GM18507 (cell line): Measurements from ENCODE around the gene RAB40B.
A peak's percentile ranks its signal among the peaks of the same experiment; 100 is the strongest.

Experiments used
- DNase-seq: peaks from one replicate; pipeline ENCODE4 v3.0.0; 2011; ENCODE audit warnings: low read depth; ENCODE audit not compliant: insufficient read length; ENCODE audit errors: extremely low spot score
- FAIRE-seq: peaks from 2 replicates; lab custom pipeline; 2011; peaks lifted over from hg19 to GRCh38; lab: Jason Lieb, UNC

RAB40B gene

DNA sequence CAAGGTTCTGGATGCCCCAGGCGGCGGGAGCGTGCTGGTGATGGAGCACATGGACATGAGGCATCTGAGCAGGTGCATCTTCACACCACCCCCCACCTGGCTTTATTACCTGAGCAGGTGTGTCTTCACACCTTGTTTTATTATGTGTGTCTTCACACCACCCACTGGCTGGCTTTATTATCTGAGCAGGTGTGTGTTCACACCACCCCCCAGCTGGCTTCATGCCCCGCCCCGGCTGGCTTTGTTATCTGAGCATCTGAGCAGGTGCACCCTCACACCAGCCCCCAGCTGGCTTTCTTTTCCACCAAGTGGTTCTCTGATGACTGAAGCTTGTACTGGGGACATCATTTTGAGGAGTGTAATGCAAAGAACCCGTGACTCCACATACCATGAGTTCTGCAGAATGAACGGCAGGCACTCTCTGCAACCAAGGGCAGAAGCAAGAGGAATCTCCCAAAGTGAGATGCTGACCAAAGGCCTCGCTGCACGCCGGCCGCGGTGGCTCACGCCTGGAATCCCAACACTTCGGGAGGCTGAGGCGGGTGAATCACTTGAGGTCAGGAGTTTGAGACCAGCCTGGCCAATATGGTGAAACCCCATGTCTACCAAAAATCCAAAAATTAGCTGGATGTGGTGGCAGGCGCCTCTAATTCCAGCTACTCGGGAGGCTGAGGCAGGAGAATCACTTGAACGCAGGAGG, 20.6 kb upstream of the RAB40B start:
- FAIRE-seq (no peak), DNase-seq (no peak)

DNA sequence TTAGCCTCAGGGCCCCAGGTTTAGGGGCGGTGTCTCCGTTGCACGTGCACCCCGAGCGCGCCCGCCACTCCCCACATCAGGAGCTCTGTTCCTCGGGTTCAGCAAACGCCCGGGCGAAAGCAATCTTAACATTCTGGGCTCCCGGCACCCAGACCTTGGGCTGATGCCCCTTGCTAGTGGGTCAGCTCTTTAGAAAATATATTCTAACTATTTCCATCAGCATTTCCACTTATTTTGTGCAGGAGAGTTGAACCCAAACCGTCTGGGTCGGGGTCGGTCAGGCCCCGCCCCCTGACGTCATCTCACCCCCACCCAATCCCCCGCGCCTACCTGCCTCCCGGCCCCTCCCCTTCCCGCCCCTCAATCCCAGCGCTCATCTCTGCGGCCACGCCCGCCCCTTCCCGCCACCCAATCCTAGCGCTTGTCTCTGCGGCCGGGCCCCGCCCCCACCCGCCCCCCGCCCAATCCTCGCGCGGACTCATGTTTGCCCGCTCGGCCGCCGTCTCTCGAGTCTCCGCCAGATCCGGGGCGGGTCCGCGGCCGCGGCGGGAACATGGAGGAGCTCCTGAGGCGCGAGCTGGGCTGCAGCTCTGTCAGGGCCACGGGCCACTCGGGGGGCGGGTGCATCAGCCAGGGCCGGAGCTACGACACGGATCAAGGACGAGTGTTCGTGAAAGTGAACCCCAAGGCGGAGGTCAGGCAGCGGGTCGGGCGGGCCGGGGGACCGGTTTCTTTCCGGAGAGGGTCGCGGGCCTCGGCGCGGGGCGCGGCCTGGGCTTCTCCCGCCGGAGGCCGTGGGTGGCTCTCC, 17.9 kb upstream of the RAB40B start, which contains the start of gene FN3KRP:
TSS of gene FN3KRP (plus strand) at position 504 of the 808 bp plus-strand sequence. CDS start at position 554, 50 bp downstream.
- peak; percentile 26 for FAIRE-seq

DNA sequence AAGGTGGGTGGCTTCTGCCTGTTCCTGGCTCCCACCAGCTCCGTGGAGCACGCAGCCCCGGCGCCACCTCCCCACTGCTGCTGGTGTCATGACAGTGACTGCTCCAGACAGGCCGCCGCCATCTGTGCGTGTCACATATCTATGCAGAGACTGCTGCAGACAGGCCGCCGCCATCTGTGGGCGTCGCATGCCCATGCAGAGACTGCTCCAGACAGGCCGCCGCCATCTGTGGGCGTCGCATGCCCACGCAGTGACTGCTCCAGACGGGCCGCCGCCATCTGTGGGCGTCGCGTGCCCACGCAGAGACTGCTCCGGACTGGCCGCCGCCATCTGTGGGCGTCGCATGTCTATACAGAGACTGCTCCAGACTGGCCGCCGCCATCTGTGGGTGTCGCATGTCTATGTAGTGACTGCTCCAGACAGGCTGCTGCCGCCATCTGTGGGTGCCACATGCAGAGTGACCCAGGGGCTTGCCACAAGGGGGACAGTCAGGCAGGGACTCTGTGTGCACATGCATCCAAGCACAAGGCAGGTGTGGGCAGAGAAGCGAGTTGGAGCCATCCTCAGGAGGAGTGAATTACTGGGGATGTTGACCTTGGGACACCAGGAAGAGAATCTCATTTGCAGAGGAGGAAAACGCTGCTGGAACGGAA, 14.7 kb upstream of the RAB40B start:
- FAIRE-seq (no peak), DNase-seq (no peak)

More for the DNA sequence above, 17.9 kb upstream of the RAB40B start, which contains the start of gene FN3KRP:
- peak; percentile 96 for DNase-seq

DNA sequence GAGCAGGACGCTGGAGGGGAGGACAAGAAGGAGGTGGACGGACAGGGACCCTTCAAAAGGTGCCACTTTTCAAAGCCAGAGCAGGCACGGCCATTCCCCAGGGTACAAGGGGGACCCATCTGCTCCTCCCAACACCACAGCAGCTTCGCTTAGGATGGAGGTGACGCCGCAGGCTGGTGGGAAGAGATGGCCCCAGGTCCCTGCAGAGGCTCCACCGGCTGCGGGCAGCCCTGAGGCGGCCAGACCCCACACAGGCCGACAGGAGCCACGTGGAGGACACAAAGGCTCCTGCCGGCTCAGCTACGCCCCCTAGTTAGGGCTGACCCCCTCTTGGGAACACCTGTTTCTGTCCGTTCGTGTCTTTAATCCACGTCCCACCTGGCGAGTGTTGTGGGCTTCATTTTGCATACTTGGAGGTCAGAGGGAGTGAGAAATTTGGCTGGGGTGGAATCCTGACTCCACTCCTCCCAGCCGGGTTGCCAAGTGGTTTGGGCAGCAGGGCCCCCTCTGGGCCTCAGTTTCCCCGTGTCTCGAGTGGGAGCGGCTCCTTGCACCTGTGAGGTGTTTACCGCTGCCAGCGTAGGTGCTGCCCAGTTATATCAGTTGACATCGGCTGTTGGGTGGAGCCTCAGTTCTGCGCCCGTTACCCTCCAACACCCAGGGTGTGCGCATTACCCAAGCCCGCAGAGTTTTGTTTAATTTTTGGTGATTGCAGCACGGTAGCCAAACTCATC, 12.2 kb upstream of the RAB40B start:
- no peak for DNase-seq

DNA sequence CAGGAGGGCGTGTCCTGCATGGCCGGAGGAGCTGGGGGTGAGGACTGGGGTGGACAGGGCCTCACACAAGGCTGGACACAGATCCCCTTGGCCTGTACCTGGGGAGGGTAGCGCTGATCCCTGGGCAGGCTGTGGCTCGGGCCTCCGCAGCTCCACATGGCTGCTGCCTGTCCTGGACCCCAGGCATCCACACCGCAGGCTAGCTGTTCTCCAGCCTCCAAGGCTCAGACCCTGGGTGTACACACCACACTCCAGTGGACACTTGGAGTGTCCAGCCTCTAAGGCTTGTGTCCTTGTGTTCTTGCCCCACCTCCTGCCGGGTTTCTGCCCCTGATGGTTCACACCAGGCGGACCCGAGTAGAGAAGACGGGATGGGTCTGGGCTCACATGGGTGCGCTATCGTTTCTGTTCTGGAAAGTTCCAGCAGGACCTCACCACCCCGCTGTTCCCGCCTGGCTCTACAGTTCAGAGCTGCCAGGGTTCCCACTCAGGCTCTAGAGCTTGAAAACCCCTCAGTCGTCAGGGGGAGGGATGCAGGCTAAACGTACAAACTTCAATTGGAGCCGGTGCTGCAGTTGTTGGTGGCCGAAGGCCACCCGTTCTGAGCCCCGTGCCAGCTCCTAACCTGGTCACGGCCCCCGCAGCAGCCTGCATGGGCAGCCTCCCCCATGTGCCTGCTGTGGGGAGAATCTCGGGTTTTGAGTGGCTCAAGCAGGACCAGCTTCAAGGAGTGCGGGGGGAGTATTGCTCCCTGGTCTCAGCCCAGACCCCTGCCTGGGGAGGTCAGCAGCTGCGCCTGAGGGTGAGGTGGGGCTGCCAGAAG, 11.4 kb upstream of the RAB40B start:
- no peak for FAIRE-seq
- DNase-seq = no peak

More for the DNA sequence above, 12.2 kb upstream of the RAB40B start:
- no peak for FAIRE-seq

DNA sequence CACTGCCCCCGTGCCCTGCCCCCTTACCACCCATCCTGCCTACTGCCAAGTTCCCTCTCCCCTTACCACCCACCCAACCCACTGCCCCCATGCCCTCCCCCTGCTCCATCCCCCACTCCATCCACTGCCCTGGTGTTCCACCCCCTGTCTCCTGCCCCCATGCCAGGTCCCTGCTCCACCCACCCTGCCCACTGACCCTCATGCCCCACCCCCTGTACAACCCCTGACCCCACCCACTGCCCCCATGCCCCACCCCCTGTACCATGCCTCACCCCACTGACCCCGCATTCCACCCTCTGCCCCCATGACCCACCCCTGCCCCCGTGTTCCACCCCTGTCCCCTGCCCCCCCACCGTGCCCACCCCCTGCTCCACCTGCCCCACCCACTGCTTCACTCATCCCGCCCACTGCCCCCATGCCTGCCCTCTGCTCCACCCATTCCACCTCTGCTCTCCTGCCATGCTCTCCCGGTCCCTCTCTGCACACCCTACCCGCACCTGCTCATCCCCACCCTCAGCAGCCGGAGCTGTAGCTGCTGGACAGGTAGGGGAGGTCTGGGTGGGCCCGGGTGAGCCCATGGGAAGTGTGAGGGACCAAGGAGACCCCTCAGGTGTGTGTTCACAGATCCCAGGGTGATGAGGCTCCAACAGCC, 10.7 kb upstream of the RAB40B start:
- FAIRE-seq (no peak), DNase-seq (no peak)

DNA sequence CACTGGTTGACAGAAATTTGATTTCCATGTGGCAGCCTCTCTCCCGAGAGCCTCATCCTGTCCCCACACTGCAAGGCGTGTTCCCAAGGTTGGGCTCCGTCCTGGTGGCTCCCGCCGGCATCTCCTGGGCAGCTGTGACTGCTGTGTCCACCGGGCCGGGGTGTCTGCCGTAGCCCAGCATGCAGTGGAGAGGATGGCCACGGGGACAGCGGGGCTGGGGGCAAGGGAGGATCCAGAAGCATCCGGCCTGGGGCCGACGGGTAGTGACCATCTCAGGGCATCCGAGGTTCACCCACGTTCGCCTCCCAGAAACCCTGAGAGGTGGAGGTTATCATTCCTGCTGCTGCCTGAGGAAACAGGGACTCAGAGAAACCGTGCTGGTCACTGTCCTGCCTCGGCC, 7.3 kb upstream of the RAB40B start:
- no peak for DNase-seq
- no peak for FAIRE-seq

DNA sequence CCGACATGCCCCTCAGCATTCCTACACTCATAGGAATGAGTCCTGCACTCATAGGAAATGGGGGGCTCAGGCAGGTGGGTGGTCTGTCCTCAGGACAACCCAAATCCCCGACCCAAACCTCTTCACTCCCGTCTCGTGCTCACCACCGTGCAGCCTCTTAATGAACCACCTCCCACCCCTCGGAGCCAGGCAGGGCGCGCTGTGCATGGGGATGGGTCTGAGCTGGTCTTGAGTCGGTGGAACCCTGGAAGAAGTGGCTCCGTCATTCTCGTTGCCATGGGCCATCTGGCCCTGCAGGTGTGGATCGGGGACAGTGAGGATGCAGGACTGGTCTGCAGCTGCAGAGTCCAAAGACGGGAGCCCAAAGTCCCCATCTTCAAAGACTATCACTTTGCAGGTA, 6.4 kb upstream of the RAB40B start:
- FAIRE-seq = no peak
- DNase-seq = no peak

DNA sequence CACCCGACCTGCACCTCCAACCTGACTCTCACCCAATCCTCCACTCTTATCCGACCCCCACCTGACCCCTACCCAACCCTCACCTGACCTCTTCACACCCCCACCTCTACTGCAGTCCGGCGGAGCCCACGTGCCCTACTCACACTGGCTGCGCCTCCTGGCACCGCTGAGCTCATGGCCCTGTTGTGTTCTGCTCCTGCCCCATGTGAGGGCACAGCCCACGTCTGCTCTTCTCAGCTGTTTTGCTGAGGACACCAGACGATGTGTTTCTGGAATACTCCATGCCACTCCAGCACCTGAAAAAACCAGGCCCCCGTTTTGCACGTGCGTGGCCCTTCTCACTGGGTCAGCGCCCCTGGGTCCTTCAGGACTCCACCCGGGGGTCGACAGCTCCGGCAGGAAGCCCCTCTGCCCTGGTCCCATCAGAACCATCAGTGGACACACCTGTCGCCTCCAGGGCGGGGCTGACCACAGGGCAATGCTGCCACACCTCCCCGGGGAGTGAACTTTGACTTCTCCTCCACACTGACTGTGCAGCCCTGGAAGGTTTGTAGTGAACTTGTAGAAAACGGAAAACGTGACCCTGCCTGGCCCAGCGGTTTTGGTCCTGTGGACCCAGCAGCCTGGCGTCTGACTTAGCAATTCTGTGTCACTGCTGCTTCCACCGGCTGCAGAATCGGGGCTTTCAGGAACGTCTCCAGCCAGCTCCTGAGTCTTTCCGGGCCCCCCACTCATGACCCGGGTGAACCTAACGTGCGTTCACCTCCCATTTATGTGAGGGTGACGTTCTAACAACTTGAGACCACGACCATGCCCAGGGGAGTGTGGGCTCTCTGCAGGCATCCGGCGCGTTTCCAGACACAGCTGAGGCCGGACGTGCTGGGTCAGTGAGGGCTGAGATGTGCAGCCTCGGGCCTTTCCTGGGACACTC, 5.7 kb upstream of the RAB40B start:
- FAIRE-seq (no peak), DNase-seq (no peak)

DNA sequence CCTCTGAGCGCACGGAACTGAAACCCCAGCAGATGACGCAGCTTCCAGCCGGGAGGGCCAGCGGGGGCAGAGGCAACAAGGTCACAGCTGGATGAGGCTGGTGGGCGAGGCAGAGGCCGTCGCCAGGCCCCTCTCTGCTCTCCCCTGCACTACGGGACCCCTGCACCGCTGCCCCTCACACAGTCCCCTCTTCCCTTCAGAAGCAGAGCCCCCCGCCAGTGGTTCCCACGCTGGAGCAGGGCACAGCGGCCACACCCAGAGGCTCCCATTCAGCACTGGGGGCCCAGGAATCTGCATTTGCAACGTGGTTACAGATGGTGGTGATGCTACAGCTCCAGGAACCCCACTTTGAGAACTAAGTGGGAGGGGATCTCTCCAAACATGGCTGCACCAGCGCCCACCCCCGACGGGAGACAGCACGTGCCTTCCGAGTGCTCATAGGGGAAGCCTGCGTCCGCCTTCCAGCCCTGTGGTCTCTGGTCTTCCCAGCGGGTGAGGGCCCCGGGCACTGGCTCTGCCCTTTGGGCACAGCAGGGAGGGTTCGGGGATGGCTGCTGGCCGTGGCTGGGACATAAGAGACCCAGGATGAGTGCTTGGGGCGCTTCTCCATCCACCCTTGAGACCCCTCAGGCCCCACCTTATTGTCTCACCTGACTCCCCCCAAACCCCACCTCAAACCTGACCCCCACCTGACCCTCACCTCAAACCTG, 4.7 kb upstream of the RAB40B start:
- FAIRE-seq (no peak), DNase-seq (no peak)

DNA sequence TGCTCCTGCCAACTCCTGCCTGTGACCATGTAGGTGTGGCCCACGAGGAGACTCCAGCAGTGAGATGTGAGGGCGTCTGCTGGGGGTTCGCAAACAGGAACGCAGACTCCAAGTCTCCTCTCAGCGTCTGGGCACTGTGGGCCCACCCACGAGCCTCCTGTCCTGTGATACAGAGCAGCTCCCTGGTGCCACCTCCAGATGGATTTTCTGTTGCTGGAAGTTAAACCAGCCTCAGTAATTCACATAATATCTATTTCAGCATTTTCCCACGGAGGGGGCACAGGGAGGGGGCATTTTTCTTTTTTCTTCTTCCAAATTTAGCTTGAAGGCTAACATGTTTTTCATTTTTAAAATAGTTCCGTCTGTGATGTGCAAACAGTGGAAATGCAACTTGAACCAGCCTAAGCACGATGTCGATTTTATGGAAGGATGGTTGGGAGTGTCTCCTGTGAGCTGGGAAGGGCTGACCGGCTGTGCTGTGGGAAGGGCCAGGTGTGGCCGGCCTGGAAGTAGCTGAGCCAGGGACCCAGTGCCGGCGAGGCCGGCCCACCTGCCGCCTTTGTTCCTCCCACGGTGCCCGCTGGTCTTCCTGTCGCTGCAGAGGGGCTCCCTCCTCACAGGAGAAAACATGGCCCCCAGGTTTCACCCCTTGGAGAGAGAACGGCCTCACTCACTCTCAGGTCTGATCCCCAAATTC, 3.9 kb upstream of the RAB40B start:
- no peak for FAIRE-seq

DNA sequence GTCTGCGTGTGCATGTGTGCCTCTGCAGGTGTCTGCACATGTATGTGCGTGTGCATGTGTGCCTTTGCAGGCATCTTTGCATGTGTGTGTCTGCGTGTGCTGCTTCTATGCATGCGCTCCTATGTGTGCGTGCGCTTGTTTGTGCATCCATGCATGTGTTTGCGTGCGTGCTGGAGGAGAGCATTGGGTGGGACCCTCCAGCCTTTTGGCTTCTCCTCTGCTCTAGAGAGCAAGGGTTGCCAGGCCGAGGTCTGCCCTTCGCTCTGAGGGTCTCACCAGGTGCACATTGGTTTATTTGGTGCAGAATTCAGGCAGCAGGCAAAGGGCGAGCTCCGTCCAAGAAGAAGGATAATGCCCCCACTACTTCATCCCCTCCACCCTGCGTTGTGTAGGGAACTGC, 1.1 kb upstream of the RAB40B start:
- FAIRE-seq (no peak), DNase-seq (no peak)

More for the DNA sequence above, 3.9 kb upstream of the RAB40B start:
- DNase-seq = no peak

DNA sequence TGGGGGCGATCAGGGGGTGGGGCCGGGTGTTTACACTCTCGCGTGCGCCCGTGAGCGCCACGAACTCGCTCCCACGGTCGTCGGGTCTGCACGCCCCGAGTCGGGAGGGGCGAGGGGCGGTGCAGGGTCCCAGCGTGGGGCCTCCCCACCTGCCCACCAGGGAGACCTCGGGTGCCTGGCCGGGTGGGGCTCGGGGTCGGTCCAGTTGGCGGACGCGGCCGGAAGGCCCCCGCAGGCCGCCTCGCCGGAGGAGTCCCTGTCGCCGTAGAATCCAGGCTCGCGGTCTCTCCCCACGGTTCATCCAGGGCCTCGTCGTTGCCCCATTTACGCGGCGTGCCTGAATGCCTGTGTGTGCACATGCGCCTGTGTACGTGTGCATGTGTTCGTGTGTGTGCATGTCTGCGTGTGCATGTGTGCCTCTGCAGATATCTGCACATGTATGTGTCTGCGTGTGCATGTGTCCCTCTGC, 510 bp upstream of the RAB40B start:
- no peak for FAIRE-seq
- DNase-seq = no peak

DNA sequence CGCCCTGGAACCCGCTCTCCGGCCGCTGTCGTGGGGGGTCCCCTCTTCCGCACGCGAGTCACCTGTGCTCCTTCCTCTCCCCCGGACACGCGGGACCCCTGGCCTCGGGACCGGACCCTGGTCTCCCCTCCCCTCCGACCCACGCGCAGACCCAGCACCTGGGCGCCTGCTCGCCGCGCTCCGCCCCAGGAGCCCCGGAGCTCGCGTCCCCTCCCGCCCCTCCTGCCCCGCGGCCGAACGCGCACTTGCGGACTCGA, 762 bp downstream of the RAB40B start:
- DNase-seq = no peak
- FAIRE-seq = no peak

DNA sequence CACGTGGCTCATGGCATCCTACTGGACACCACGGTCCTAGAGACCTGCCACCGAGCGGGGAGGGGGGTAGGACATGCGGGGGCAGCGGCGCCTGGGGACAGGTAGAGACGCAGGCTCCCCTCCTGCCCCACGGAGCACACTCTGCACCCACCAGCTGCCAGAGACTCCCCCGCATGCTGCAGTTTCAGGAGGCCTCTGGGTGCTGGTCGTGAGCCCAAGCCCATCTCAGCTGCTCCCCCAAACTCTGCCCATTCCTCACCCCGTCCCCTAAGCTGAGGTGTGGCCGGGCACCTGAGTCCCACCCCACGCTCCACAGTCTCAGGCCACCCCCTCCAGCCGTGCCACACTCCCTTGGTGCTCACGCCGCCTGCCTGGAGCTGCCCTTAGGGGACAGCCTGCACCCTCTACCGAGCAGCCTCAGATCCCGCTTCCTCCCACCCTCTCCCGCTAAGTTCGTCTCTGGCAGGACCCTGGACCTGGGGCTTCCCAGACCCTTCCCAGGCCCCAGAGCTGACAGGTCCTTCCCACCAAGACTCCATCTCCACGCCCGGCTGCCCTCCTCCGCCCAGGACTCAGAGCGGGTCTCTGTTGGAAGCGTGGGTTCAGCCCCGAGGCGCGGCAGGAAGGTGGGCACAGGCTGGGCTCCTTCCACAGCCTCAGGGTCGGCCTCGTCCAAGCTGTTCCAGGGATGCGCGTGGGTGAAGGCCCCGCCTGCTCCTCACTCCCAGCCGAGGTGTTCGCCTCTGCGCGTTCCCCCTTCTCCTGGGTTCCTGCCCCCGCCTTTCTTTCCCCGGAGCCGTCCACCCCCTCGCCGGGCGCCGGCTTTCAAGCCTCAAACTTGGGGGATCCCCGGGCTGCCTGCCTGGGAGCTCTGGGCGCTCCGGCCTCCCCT, 1.3 kb downstream of the RAB40B start:
- DNase-seq (no peak), FAIRE-seq (no peak)
